Testis (tissue), 3 donors: ENCODE measurements around the gene STXBP5. TPM values are rescaled to one million over a fixed set of nuclear protein-coding genes. Genes with fewer than 3 reads are reported as not detected.

Experiments used
- DNase-seq: peaks from one replicate; pipeline ENCODE4 v3.0.0-alpha.2; 2019
- H3K27ac ChIP-seq, 2 donors: fragments of 200-600 bp; sonication (generic); one replicate each; pipeline ENCODE4 v1.5.1; 2019
- H3K27me3 ChIP-seq: fragments of 200-600 bp; sonication (generic); one replicate; pipeline ENCODE4 v1.5.1; 2019
- H3K36me3 ChIP-seq: fragments of 200-600 bp; sonication (generic); one replicate; pipeline ENCODE4 v1.5.1; 2017; ENCODE audit warnings: low read depth; ENCODE audit errors: missing control alignments
- H3K4me1 ChIP-seq: fragments of 200-600 bp; sonication (generic); one replicate; pipeline ENCODE4 v1.5.1; 2019
- H3K4me3 ChIP-seq, 2 donors: fragments of 200-600 bp; sonication (generic); one replicate each; pipeline ENCODE4 v1.5.1; 2017 to 2019
- H3K9me3 ChIP-seq: fragments of 200-600 bp; sonication (generic); one replicate; pipeline ENCODE4 v1.5.1; 2017
- CTCF ChIP-seq, 3 experiments: fragments of 450-650 bp in 2 of 3; fragments of 200-600 bp in 1 of 3; sonication (generic) in 1 of 3; IDR thresholded peaks; one replicate each; pipeline ENCODE4 v1.5.1; 2016 to 2019; ENCODE audit warnings: antibody characterized with exemption in 3 of 3, mild to moderate bottlenecking in 2 of 3, moderate library complexity in 1 of 3
- POLR2A ChIP-seq: fragments of 450-650 bp; IDR thresholded peaks from one replicate; pipeline ENCODE4 v1.6.1; 2017; ENCODE audit warnings: antibody characterized with exemption, mild to moderate bottlenecking, moderate library complexity
- WGBS, 2 donors: methylation state at CpG; one replicate each; pipeline ENCODE4 v1.1.5; 2018; 5-methylcytosine and 5-hydroxymethylcytosine counted together
- intact Hi-C: fragments of 100-400 bp; cut with DNase I; formaldehyde crosslinking; loops from one replicate; pipeline ENCODE4 v1.15.1; 2023; ENCODE audit warnings: low total_unique reads
- polyA plus RNA-seq: library from polyadenylated mRNA; stranded (reverse); fragments of 350-450 nt; fragmentation: Illumina TruSeq; extraction: RNeasy Lipid Tissue Mini Kit (QIAGEN cat#74804); gene quantifications from one replicate; pipeline ENCODE4 v1.2.3, GENCODE V29; 2014; ENCODE audit warnings: low read depth, low replicate concordance; ENCODE audit not compliant: insufficient read depth
- total RNA-seq, 2 donors: library from RNA; depleted of rRNA; stranded (reverse); fragments of >200 nt; gene quantifications; one replicate each; pipeline ENCODE4 v1.2.3, GENCODE V29; 2016

Gene STXBP5
- total and polyA plus RNA-seq, 3 donors from 2014 or later = 29.9 to 47.4 (median 43.5) TPM

- no peak for DNase-seq
- H3K27ac ChIP-seq = no peak overlapping the region
- no peaks in the 10 kb centered on the region for H3K9me3 ChIP-seq
- H3K36me3 ChIP-seq = no peaks in the 10 kb centered on the region
- TF ChIP-seq CTCF (IDR thresholded peaks at IDR 0.05) (no peak), POLR2A (no peak)
- intact Hi-C loops = no loop called here
- H3K4me3 ChIP-seq = no peak overlapping the region
- WGBS, 2 donors = 93 to 100% methylated on average over 1 of the region's 1 CpG
- no peaks in the 10 kb centered on the region for H3K4me1 ChIP-seq
- no peaks in the 10 kb centered on the region for H3K27me3 ChIP-seq
Observed at GRCh38 chr6:147301070-147301469, 96.9 kb downstream of the STXBP5 start.

GRCh38 chr6:147304016-147304415, 99.8 kb downstream of the STXBP5 start:
- Histone ChIP-seq H3K4me3 (no peak overlapping the region), H3K27me3 (no peaks in the 10 kb centered on the region), H3K27ac (no peak overlapping the region), H3K9me3 (no peaks in the 10 kb centered on the region), H3K4me1 (no peaks in the 10 kb centered on the region), H3K36me3 (no peaks in the 10 kb centered on the region)
- no peak for DNase-seq
- WGBS, 2 donors = 97 to 100% methylated on average over 3 to 4 of the region's 4 CpGs
- TF ChIP-seq CTCF (IDR thresholded peaks at IDR 0.05) (no peak), POLR2A (no peak)
- intact Hi-C loops = no loop called here

GRCh38 chr6:147310521-147310920, 106.3 kb downstream of the STXBP5 start:
- intact Hi-C loops = no loop called here
- no peaks in the 10 kb centered on the region for H3K4me1 ChIP-seq
- TF ChIP-seq CTCF (IDR thresholded peaks at IDR 0.05) (no peak), POLR2A (no peak)
- H3K4me3 ChIP-seq = no peak overlapping the region
- H3K36me3 ChIP-seq = no peaks in the 10 kb centered on the region
- DNase-seq = no peak
- 74 to 76% methylated on average over 3 of the region's 3 CpGs for WGBS, 2 donors
- H3K27me3 ChIP-seq = no peaks in the 10 kb centered on the region
- no peak overlapping the region for H3K27ac ChIP-seq
- H3K9me3 ChIP-seq = no peaks in the 10 kb centered on the region

GRCh38 chr6:147311218-147311617, 107.0 kb downstream of the STXBP5 start:
- intact Hi-C loops = no loop called here
- H3K4me3 ChIP-seq = no peak overlapping the region
- DNase-seq = no peak
- no peaks in the 10 kb centered on the region for H3K27me3 ChIP-seq
- H3K4me1 ChIP-seq = no peaks in the 10 kb centered on the region
- H3K36me3 ChIP-seq = no peaks in the 10 kb centered on the region
- H3K9me3 ChIP-seq = no peaks in the 10 kb centered on the region
- no peak overlapping the region for H3K27ac ChIP-seq
- no peak for TF ChIP-seq CTCF (IDR thresholded peaks at IDR 0.05)
- no peak for TF ChIP-seq POLR2A

- Histone ChIP-seq H3K4me1 (no peaks in the 10 kb centered on the region), H3K4me3 (no peak overlapping the region), H3K27ac (no peak overlapping the region), H3K36me3 (no peaks in the 10 kb centered on the region), H3K27me3 (no peaks in the 10 kb centered on the region), H3K9me3 (no peaks in the 10 kb centered on the region)
- intact Hi-C loops = no loop called here
- DNase-seq = no peak
- WGBS, 2 donors = 66% methylated on average over 2 of the region's 2 CpGs
- TF ChIP-seq POLR2A = no peak
- no peak for TF ChIP-seq CTCF (IDR thresholded peaks at IDR 0.05)
Observed at GRCh38 chr6:147321260-147321659, 117.0 kb downstream of the STXBP5 start.
